C4-2B (cell line): ENCODE results near the gene RGL4.

Experiments
- ZFX ChIP-seq: fragments of 450-650 bp; IDR thresholded peaks from 2 replicates; pipeline ENCODE4 v1.6.1; 2017
- TF ChIP-seq, protein P1 (sequence below): fragments of 450-650 bp; conservative IDR thresholded peaks from 2 replicates; pipeline ENCODE4 v1.5.1; 2017; ENCODE audit warnings: mild to moderate bottlenecking

DNA sequence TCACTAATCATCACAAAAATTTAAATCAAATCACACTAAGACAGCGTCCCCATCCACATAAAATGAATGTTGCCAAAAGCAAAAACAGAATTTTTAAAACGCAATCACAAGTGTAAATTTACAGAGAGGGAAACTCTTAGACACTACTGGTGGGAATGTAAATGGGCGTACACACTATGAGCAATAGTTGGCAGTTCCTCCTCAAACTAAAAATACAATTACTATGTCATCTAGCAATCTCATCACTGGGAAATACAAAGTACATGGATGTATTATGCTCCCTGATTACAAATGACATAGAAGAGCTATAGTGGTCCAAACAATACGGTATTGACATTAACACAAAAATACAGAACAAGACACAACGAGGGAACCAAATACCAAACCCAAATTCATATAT lies 8.7 kb upstream of the RGL4 start:
- TF ChIP-seq, protein P1, sequence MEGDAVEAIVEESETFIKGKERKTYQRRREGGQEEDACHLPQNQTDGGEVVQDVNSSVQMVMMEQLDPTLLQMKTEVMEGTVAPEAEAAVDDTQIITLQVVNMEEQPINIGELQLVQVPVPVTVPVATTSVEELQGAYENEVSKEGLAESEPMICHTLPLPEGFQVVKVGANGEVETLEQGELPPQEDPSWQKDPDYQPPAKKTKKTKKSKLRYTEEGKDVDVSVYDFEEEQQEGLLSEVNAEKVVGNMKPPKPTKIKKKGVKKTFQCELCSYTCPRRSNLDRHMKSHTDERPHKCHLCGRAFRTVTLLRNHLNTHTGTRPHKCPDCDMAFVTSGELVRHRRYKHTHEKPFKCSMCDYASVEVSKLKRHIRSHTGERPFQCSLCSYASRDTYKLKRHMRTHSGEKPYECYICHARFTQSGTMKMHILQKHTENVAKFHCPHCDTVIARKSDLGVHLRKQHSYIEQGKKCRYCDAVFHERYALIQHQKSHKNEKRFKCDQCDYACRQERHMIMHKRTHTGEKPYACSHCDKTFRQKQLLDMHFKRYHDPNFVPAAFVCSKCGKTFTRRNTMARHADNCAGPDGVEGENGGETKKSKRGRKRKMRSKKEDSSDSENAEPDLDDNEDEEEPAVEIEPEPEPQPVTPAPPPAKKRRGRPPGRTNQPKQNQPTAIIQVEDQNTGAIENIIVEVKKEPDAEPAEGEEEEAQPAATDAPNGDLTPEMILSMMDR, result no peak
- TF ChIP-seq ZFX, result no peak
